ENCODE measurements around the gene GNG13. TPM values are rescaled to one million over a fixed set of nuclear protein-coding genes. Genes with fewer than 3 reads are reported as not detected.

Gene GNG13
- total RNA-seq, 1 experiment from 2014 or later = 0.23 TPM

GRCh38 chr16:765488-765865 lies 35.1 kb downstream of the GNG13 start:
- no peak for TF ChIP-seq CTCF (IDR thresholded peaks at IDR 0.05)
- no peak for TF ChIP-seq POLR2AphosphoS5 (IDR thresholded peaks at IDR 0.05; ENCODE audit: low read depth, low read length)
- no peak for TF ChIP-seq SIN3A (IDR thresholded peaks at IDR 0.05; ENCODE audit: borderline replicate concordance, insufficient read depth, low read depth, low read length)
- no peak for TF ChIP-seq TCF7L2 (IDR thresholded peaks at IDR 0.05; ENCODE audit: low read depth, low read length)
- TF ChIP-seq REST (IDR thresholded peaks at IDR 0.05; ENCODE audit: insufficient read depth in 1 of 2, low read depth in 2 of 2, low read length in 1 of 2) = no peak
- POLR2A ChIA-PET = interaction anchor here (1.1 kb wide), 1 partner anchor 11 kb away, joined by 11 read pairs; no protein-coding TSS in a partner anchor
- CTCF ChIA-PET = no interaction called here
- no peaks in the 10 kb centered on the region for H3K36me3 ChIP-seq (ENCODE audit: control insufficient read depth, insufficient read depth, low read length)
- no peak overlapping the region for H3K4me3 ChIP-seq (ENCODE audit: low read depth in 2 of 2, low read length in 2 of 2)
- peaks cover 17% of the 10 kb centered on the region for H3K4me1 ChIP-seq (ENCODE audit: control insufficient read depth, insufficient read depth, low read length)
- in situ Hi-C loops (cut with HindIII; ENCODE audit: low pct_unique_long_range_greater_than_20kb, low sequenced_read_pairs) = no loop called here
- no peak for ATAC-seq
- intact Hi-C loops (cut with micrococcal nuclease; ENCODE audit: unreplicated experiment) = no loop called here
- H3K27me3 ChIP-seq (ENCODE audit: control insufficient read depth, insufficient read depth, low read length) = no peaks in the 10 kb centered on the region
- H3K9me3 ChIP-seq (ENCODE audit: control insufficient read depth, insufficient read depth, low read depth, low read length) = no peaks in the 10 kb centered on the region
- no peak for DNase-seq (ENCODE audit: low read depth, low spot score)
- no peak overlapping the region for H3K27ac ChIP-seq (ENCODE audit: low read length)
- BruUV-seq (replicated peaks) = no TSS peak

GRCh38 chr16:764848-765487 lies 35.6 kb downstream of the GNG13 start:
- H3K27ac ChIP-seq (ENCODE audit: low read length) = no peak overlapping the region
- no peak overlapping the region for H3K4me3 ChIP-seq (ENCODE audit: low read depth in 2 of 2, low read length in 2 of 2)
- in situ Hi-C loops (cut with HindIII; ENCODE audit: low pct_unique_long_range_greater_than_20kb, low sequenced_read_pairs) = no loop called here
- DNase-seq (ENCODE audit: low read depth, low spot score) (no peak), ATAC-seq (no peak)
- POLR2A ChIA-PET = interaction anchor here (1.1 kb wide), 1 partner anchor 12 kb away, joined by 11 read pairs; no protein-coding TSS in a partner anchor
- H3K36me3 ChIP-seq (ENCODE audit: control insufficient read depth, insufficient read depth, low read length) = no peaks in the 10 kb centered on the region
- peaks cover 18% of the 10 kb centered on the region for H3K4me1 ChIP-seq (ENCODE audit: control insufficient read depth, insufficient read depth, low read length)
- no peaks in the 10 kb centered on the region for H3K9me3 ChIP-seq (ENCODE audit: control insufficient read depth, insufficient read depth, low read depth, low read length)
- intact Hi-C loops (cut with micrococcal nuclease; ENCODE audit: unreplicated experiment) = no loop called here
- no peaks in the 10 kb centered on the region for H3K27me3 ChIP-seq (ENCODE audit: control insufficient read depth, insufficient read depth, low read length)
- TF ChIP-seq REST (IDR thresholded peaks at IDR 0.05; ENCODE audit: insufficient read depth in 1 of 2, low read depth in 2 of 2, low read length in 1 of 2) (no peak), SIN3A (IDR thresholded peaks at IDR 0.05; ENCODE audit: borderline replicate concordance, insufficient read depth, low read depth, low read length) (no peak), TCF7L2 (IDR thresholded peaks at IDR 0.05; ENCODE audit: low read depth, low read length) (no peak), POLR2AphosphoS5 (IDR thresholded peaks at IDR 0.05; ENCODE audit: low read depth, low read length) (no peak), CTCF (IDR thresholded peaks at IDR 0.05) (no peak)
- CTCF ChIA-PET = no interaction called here
- no TSS peak for BruUV-seq (replicated peaks)

Data from Panc1 (cell line).